B cell (primary cell): ENCODE data around the gene FBXO34. TPM values are rescaled to one million over a fixed set of nuclear protein-coding genes. Genes with fewer than 3 reads are reported as not detected.

Source experiments
- ATAC-seq: fragments of 200-7000 bp; cut with Tn5 transposase; one replicate; pipeline ENCODE4 v1.10.0; 2021; ENCODE audit warnings: low read depth, mild to moderate bottlenecking, moderate number of reproducible peaks, moderate library complexity
- CTCF ChIA-PET: fragments of 350-600 bp; sonication (Branson Sonifier 250); formaldehyde crosslinking; loops from one replicate; lab custom pipeline; 2021; ENCODE audit warnings: antibody characterized with exemption, inconsistent platforms; lab: Charles Lee
- POLR2A ChIA-PET: fragments of 350-600 bp; sonication (Branson Sonifier 250); formaldehyde crosslinking; loops from one replicate; lab custom pipeline; 2021; ENCODE audit warnings: antibody characterized with exemption; lab: Charles Lee
- DNase-seq: peaks from one replicate; pipeline ENCODE4 v3.0.0; 2013
- H2AFZ ChIP-seq: 2 replicates; pipeline ENCODE4 v1.6.1; 2012; ENCODE audit warnings: mild to moderate bottlenecking, low read depth, low read length; ENCODE audit not compliant: insufficient read depth, poor library complexity, severe bottlenecking
- H3K27ac ChIP-seq, 2 donors: 1 replicate in 1 of 2; 2 replicates in 1 of 2; pipeline ENCODE4 v1.5.1; 2012 to 2013; ENCODE audit warnings: low read length in 2 of 2, mild to moderate bottlenecking in 2 of 2, moderate library complexity in 1 of 2
- H3K27me3 ChIP-seq, 4 experiments: fragments of 200-600 bp in 1 of 4; sonication (generic) in 1 of 4; replicated peaks in 1 of 4; 1 replicate in 2 of 4; 2 replicates in 2 of 4; pipeline versions ENCODE4 v1.6.1 to v1.7.0; 2013 to 2016; ENCODE audit warnings: low read length in 3 of 4, mild to moderate bottlenecking in 2 of 4, mixed read lengths in 1 of 4, moderate library complexity in 1 of 4; ENCODE audit not compliant: insufficient read depth in 4 of 4, control insufficient read depth in 3 of 4; ENCODE audit errors: control extremely low read depth in 1 of 4
- H3K36me3 ChIP-seq, 2 experiments: replicated peaks in 1 of 2; 1 replicate in 1 of 2; 2 replicates in 1 of 2; pipeline versions ENCODE4 v1.6.1 to v1.7.1; 2013; ENCODE audit warnings: low read length in 1 of 2; ENCODE audit not compliant: insufficient read depth in 2 of 2, control insufficient read depth in 1 of 2; ENCODE audit errors: control extremely low read depth in 1 of 2, extremely low read depth in 1 of 2
- H3K4me1 ChIP-seq, 2 donors: fragments of 200-600 bp in 1 of 2; sonication (generic) in 1 of 2; 1 replicate in 1 of 2; 2 replicates in 1 of 2; pipeline versions ENCODE4 v1.5.1 to v1.6.1; 2013 to 2017; ENCODE audit warnings: low read length in 2 of 2; ENCODE audit not compliant: control insufficient read depth in 2 of 2, insufficient read depth in 2 of 2
- H3K4me2 ChIP-seq: replicated peaks from 2 replicates; pipeline ENCODE3; 2012; ENCODE audit warnings: mild to moderate bottlenecking, low read depth, low read length; ENCODE audit not compliant: poor library complexity, severe bottlenecking
- H3K4me3 ChIP-seq, 5 experiments: fragments of 200-600 bp in 1 of 5; sonication (generic) in 1 of 5; 1 replicate in 3 of 5; 2 replicates in 2 of 5; pipeline versions ENCODE4 v1.5.1 to v1.7.0; 2011 to 2016; ENCODE audit warnings: low read length in 4 of 5, mild to moderate bottlenecking in 4 of 5, low read depth in 2 of 5, control low read depth in 1 of 5, moderate library complexity in 1 of 5; ENCODE audit not compliant: insufficient read depth in 1 of 5; ENCODE audit errors: control extremely low read depth in 1 of 5, extremely low read depth in 1 of 5
- H3K79me2 ChIP-seq: fragments of 200-600 bp; sonication (generic); one replicate; pipeline ENCODE4 v1.6.0; 2016; ENCODE audit warnings: low read length; ENCODE audit not compliant: control insufficient read depth, insufficient read depth
- H3K9ac ChIP-seq: fragments of 200-600 bp; sonication (generic); 2 replicates; pipeline ENCODE4 v1.6.1; 2017; ENCODE audit warnings: mild to moderate bottlenecking, low read length, moderate library complexity
- H3K9me3 ChIP-seq, 3 donors: one replicate each; pipeline versions ENCODE4 v1.6.1 to v1.7.1; 2013; ENCODE audit warnings: low read length in 2 of 3; ENCODE audit not compliant: control insufficient read depth in 2 of 3, insufficient read depth in 1 of 3; ENCODE audit errors: control extremely low read depth in 1 of 3
- H4K20me1 ChIP-seq: 2 replicates; pipeline ENCODE4 v1.6.0; 2012; ENCODE audit warnings: mild to moderate bottlenecking, low read length; ENCODE audit not compliant: insufficient read depth, control insufficient read depth, poor library complexity, severe bottlenecking
- H3K27ac Mint-ChIP-seq: one replicate; pipeline ENCODE4 v1.8.0; 2021; ENCODE audit warnings: mixed read lengths
- H3K27me3 Mint-ChIP-seq: one replicate; pipeline ENCODE4 v1.8.0; 2021; ENCODE audit warnings: mixed read lengths
- H3K4me1 Mint-ChIP-seq: one replicate; pipeline ENCODE4 v1.8.0; 2021; ENCODE audit warnings: mixed read lengths
- H3K4me3 Mint-ChIP-seq: one replicate; pipeline ENCODE4 v1.8.0; 2021; ENCODE audit warnings: mixed read lengths
- H3K9me3 Mint-ChIP-seq: one replicate; pipeline ENCODE4 v1.8.0; 2022; ENCODE audit warnings: mixed read lengths; ENCODE audit not compliant: insufficient read depth
- EZH2 ChIP-seq: IDR thresholded peaks from 2 replicates; pipeline ENCODE4 v1.6.1; 2012; ENCODE audit warnings: borderline replicate concordance, low read depth, mild to moderate bottlenecking, moderate library complexity, low read length; ENCODE audit not compliant: insufficient read depth, poor library complexity, severe bottlenecking
- WGBS: methylation state at CpG from one replicate; pipeline ENCODE4 v1.1.5; 2013; ENCODE audit warnings: missing lambda C conversion rate; ENCODE audit not compliant: insufficient coverage; 5-methylcytosine and 5-hydroxymethylcytosine counted together
- intact Hi-C: fragments of 100-400 bp; cut with micrococcal nuclease; formaldehyde crosslinking; loops from one replicate; pipeline ENCODE4 v1.10.0; 2022
- polyA plus RNA-seq: library from polyadenylated mRNA; depleted of rRNA; stranded (reverse); fragments of >200 nt; gene quantifications from 2 replicates; pipeline ENCODE4 v1.2.3, GENCODE V29; 2012
- total RNA-seq, 2 donors: library from RNA; stranded (reverse); fragments of 120-200 nt in 1 of 2; gene quantifications; 1 replicate in 1 of 2; 2 replicates in 1 of 2; pipeline versions ENCODE4 v1.2.3 to v1.2.4, GENCODE V29; 2013 to 2022
- TF ChIP-seq, protein P1 (sequence below): fragments of 200-600 bp; IDR thresholded peaks from one replicate; pipeline ENCODE4 v1.8.0; 2022; ENCODE audit warnings: antibody characterized with exemption, mild to moderate bottlenecking

FBXO34 gene
- total and polyA plus RNA-seq, 2 donors (not counting 1 experiment from before 2014, with no cell fraction given): 8.1 to 27.5 TPM

DNA sequence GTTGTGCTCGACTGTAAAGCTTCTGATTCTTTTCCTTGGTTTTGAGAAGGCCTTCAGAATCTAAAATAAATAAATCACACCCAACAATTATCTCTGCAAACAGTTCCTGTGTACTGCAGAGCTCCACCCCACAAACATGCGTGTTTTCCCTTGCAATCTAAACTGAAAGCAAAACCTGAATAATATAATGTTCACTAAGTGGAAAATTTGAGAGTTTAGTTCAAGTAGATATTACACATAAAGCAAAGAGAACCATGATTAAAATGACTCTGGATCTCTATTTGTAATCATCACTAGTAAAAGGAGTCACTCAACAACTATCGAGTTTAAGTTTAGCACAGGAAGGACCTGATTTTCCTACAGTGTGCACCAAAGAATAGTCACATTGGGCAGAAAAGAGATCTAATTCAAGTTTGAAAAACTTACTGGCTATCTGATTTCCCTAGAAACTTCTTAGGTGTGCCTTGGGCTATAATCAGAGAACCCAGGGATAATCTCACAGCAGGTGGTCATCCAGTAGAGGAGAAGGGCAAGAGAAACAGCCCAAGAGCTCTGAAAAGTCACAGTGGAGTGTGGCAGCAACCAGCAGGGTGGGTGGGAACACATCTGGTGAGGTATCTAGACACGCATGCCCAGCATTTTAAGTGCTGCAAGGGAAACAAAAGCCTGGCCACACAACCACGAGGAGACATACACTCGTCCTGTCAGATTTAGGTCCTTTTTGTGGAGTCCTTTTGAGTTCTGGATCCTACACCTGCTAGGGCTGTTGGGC, 115.0 kb downstream of the FBXO34 start:
- Histone ChIP-seq H3K27me3 (no peaks in the 10 kb centered on the region), H3K79me2 (no peaks in the 10 kb centered on the region), H3K9ac (no peak overlapping the region), H3K4me3 (no peak overlapping the region), H3K4me2 (no peak overlapping the region), H2AFZ (no peak overlapping the region), H3K9me3 (no peaks in the 10 kb centered on the region), H3K4me1 (no peaks in the 10 kb centered on the region), H4K20me1 (no peaks in the 10 kb centered on the region), H3K27ac (no peak overlapping the region), H3K36me3 (peaks cover 0 to 42% of the 10 kb centered on the region in 2 experiments)
- ATAC-seq (no peak), DNase-seq (no peak)
- no peaks in the 10 kb centered on the region for H3K27me3 Mint-ChIP-seq
- intact Hi-C loops: no loop called here
- ChIA-PET POLR2A (no interaction called here), CTCF (interaction anchor here (0.6 kb wide), 1 partner anchor 137 kb away, joined by 3 read pairs; no protein-coding TSS in a partner anchor)
- WGBS: 79% methylated on average over 3 of the region's 6 CpGs
- H3K27ac Mint-ChIP-seq: no peak overlapping the region
- H3K4me1 Mint-ChIP-seq: no peaks in the 10 kb centered on the region
- no peaks in the 10 kb centered on the region for H3K9me3 Mint-ChIP-seq
- TF ChIP-seq EZH2: no peak
- TF ChIP-seq, protein P1, sequence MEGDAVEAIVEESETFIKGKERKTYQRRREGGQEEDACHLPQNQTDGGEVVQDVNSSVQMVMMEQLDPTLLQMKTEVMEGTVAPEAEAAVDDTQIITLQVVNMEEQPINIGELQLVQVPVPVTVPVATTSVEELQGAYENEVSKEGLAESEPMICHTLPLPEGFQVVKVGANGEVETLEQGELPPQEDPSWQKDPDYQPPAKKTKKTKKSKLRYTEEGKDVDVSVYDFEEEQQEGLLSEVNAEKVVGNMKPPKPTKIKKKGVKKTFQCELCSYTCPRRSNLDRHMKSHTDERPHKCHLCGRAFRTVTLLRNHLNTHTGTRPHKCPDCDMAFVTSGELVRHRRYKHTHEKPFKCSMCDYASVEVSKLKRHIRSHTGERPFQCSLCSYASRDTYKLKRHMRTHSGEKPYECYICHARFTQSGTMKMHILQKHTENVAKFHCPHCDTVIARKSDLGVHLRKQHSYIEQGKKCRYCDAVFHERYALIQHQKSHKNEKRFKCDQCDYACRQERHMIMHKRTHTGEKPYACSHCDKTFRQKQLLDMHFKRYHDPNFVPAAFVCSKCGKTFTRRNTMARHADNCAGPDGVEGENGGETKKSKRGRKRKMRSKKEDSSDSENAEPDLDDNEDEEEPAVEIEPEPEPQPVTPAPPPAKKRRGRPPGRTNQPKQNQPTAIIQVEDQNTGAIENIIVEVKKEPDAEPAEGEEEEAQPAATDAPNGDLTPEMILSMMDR: no peak
- no peak overlapping the region for H3K4me3 Mint-ChIP-seq

DNA sequence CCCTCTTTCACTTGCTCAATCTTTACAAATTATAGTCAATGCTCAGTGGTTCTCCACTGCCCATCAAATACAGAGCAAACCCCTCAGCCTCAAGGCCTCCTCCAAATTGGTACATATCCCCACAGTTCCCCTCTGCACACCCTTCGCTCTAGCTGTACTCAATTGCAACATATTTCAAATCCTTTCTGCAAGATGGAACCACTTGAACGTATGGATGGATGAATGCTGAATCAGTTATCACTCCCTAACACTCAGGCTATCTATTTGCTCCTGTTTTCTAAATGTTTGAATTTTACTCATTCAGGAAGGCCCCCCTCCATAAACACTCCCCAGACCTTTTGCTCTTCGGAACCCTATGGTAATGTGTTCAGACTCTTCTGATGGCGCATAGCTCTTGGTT, 115.9 kb downstream of the FBXO34 start:
- no peak overlapping the region for H3K27ac ChIP-seq
- no peaks in the 10 kb centered on the region for H3K79me2 ChIP-seq
- H4K20me1 ChIP-seq: peaks cover 4% of the 10 kb centered on the region
- Mint-ChIP-seq H3K27ac (no peak overlapping the region), H3K4me3 (no peak overlapping the region), H3K9me3 (no peaks in the 10 kb centered on the region), H3K4me1 (no peaks in the 10 kb centered on the region), H3K27me3 (no peaks in the 10 kb centered on the region)
- POLR2A ChIA-PET: no interaction called here
- ATAC-seq: no peak
- H2AFZ ChIP-seq: no peak overlapping the region
- no peak overlapping the region for H3K9ac ChIP-seq
- intact Hi-C loops: no loop called here
- no peaks in the 10 kb centered on the region for H3K27me3 ChIP-seq
- no peaks in the 10 kb centered on the region for H3K4me1 ChIP-seq
- DNase-seq: no peak
- no peaks in the 10 kb centered on the region for H3K9me3 ChIP-seq
- no peak overlapping the region for H3K4me3 ChIP-seq
- CTCF ChIA-PET: no interaction called here
- WGBS: 100% methylated on average over 2 of the region's 4 CpGs
- peaks cover 0 to 37% of the 10 kb centered on the region in 2 experiments for H3K36me3 ChIP-seq
- TF ChIP-seq EZH2: no peak
- no peak overlapping the region for H3K4me2 ChIP-seq
